GM18505 (cell line): Measurements from ENCODE around the gene FCAMR.

Experiments
- ATAC-seq: cut with Tn5 transposase; IDR thresholded peaks from one replicate; pipeline ENCODE4 v1.9.1; 2021; ENCODE audit not compliant: unreplicated experiment
- POLR2A ChIP-seq: IDR thresholded peaks from 4 replicates; pipeline ENCODE4 v1.6.1; 2011; ENCODE audit warnings: borderline replicate concordance; ENCODE audit not compliant: insufficient read depth, insufficient read length; ENCODE audit errors: extremely low read depth

Gene FCAMR

GRCh38 chr1:206958144-206958543 is 12.1 kb downstream of the FCAMR start:
- no peak for TF ChIP-seq POLR2A
- ATAC-seq = no peak

DNA sequence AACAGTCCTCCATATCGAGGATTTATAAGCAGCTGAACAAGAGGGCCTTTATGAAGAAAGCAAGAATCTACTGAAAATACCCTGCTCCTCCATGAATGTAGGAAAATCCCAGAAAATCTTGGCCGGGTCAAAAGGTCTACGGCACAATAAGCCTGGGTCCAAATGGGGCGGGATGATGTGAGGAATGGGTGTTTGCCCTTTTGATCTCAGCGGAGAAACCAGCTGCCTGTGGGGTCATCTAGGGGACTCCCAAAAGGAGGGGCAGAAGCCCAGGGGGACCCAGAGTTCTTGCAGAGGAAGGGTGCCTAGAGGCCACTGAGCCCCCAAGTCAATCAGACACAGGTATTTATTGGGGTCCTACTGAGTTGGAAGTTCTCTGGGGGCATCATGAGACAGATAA is 12.6 kb downstream of the FCAMR start:
- no peak for TF ChIP-seq POLR2A
- ATAC-seq = no peak

GRCh38 chr1:206955476-206956451 is 14.5 kb downstream of the FCAMR start:
- ATAC-seq = no peak
- no peak for TF ChIP-seq POLR2A

DNA sequence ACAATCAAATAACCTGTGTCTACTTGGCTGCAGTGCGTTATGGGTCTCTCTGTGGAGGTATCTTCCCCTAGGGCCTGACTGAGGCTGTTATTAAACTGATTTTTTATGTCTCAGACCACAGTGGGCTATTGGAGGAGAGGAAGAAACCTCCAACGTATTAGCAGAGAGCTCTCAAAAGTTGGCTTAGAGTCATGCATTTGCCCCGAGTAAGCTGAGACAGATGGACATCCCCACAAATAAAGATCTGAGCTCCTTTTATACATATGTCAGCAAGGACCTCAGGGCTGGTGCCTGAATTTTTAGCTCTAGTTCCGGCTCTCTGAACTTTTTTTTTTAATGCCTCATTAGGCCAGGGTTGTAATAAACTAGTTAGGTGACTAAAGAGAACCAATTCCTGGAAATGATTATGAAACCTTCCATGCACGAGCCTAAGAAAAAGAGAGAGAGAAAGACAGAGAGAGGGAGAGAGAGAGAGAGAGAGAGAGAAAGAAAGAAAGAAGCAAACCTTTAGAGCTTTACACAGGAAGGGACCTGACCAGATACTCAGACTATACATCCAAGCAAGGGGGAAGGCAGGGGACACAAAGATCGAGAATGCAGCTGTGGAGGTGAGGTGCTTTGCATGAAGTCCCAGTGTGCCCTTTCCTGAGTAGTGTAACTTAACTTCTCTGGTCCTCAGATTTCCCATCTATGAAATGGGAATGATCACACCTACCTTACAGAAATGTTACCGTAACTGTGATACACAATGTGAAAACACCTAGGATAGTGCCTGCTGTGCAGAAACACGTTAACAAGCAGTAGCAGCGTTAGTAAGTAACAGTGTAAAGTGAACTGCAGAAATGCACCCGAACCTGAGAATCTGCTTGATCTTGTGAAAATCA is 15.6 kb downstream of the FCAMR start:
- no peak for ATAC-seq
- no peak for TF ChIP-seq POLR2A

DNA sequence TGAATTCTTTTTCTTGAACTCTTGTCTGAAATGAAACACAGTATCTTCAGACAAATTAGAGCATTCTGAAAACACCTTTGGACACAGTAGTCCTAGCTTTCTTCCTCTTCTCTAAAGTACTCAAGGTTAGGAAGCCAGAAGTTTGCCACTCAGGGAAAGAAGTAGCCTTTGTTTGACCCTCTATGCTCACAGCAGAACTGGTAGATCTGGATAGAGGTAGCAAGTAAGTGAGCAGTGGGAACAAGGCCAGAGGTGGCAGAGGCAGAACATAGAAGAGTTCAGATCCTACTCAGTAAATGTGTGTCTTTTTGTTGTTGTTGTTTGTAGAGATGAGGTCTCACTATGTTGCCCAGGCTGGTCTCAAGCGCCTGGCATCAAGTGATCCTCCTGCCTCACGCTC is 16.6 kb downstream of the FCAMR start:
- TF ChIP-seq POLR2A = no peak
- no peak for ATAC-seq

DNA sequence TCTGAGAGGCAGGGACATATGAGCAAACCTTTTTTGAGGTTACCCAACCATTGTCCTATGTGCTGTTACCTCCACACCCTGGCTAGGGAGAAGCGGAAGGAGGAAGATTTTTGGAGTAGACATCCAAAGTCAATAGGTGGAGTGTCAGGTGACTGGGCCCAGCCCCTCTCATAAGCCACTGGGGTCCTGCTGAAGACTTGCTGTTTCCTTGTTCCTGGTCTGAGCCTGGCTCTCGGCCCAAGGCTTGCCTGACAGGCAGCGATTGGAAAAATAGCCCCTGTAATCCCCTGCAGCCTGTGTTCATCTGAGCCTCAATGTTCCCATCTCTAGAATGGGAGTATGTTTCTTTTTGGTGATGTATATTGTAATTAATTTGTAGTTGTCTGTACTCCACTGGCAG is 17.1 kb downstream of the FCAMR start:
- ATAC-seq = no peak
- no peak for TF ChIP-seq POLR2A

DNA sequence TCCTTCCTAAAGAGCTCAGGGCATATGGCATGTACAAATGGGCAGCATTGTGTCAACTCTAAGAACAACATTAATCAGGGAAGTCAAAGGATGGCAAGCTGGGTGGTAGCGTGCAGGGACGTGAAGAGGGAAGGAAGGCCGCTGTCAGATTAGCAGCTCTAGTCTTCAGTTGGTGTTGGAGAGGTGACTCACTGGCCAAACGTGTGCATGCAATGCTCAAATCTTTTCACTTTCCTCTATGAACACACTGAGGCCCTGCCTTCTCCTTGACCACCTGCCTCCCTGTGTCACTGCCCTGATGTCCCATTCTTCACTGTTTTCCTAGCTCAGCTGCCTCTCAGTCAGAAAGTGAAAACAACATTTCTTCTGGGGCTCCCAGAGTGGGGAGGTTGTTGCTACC is 18.1 kb downstream of the FCAMR start:
- TF ChIP-seq POLR2A = no peak
- no peak for ATAC-seq

GRCh38 chr1:206951318-206952100 is 18.8 kb downstream of the FCAMR start:
- no peak for ATAC-seq
- TF ChIP-seq POLR2A = no peak

GRCh38 chr1:206949641-206950040 is 20.6 kb downstream of the FCAMR start:
- no peak for ATAC-seq
- TF ChIP-seq POLR2A = no peak

DNA sequence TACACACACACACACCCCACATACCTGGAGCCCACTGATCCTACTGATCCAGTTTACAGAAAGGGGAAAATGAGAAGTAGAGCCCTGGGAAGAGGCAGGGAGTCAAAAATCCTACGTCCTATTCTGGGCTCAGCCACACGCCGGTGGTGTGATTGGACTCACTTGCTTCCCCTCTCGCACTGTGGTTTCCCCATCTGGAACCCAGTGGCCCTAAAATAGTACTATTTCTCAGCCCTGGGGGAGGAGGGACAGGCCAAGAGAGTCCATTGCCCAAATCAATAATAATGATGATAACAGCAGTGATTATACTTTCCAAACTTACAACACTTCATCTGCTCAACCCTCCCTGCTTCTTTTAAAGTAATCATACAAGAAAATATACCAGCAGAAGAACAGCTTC is 21.1 kb downstream of the FCAMR start:
- ATAC-seq = no peak

DNA sequence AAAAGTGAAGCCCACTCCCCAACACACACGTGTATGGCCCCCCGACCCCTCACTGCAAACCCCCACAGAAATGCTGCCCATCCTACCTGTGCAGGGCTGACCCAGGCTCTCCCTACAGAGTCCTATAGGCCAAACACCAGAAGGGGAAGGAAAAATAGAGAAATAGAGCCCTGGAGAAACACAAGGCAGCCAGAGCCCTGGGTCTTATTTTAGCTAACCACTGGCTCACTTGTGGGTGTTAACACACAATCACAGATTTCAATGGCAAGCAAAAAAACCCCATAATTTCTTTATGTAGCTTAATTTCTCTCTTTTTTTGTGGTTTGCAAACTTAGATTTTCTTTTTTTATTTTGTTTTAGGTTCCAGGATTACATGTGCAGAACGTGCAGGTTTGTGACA is 23.0 kb downstream of the FCAMR start:
- ATAC-seq = no peak
- no peak for TF ChIP-seq POLR2A

More for the DNA sequence above, 21.1 kb downstream of the FCAMR start:
- TF ChIP-seq POLR2A = no peak

DNA sequence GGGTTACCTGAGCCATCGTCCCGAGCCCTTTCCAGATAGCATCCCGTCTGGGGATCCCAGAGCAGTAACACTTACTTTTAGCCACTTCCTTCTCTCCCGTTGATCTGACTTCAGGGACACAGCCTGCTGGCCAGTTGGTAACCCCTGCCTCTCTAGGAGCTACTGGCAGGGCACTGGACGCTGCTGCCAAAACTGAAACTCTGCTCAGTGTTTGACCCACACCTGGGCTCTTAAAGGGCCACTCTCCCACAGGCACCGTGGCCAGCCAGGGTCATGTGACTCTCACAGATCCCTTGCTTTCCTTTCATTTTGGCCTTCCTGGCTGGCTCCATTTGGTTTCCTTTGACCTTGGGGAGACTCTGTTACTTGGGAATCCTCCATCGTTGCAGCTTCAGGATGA is 24.0 kb downstream of the FCAMR start, which contains the start of gene PIGR:
Gene PIGR (minus strand): TSS at position 206 of the 400 bp plus-strand sequence. CDS start 5,935 bp downstream, outside the sequence.
- no peak for ATAC-seq
- TF ChIP-seq POLR2A = no peak

GRCh38 chr1:206945779-206946178 is 24.5 kb downstream of the FCAMR start:
- ATAC-seq = no peak
- no peak for TF ChIP-seq POLR2A
